Measurements from ENCODE around the gene SP8.
A peak's percentile ranks its signal among the peaks of the same experiment; 100 is the strongest.

Gene SP8

DNA sequence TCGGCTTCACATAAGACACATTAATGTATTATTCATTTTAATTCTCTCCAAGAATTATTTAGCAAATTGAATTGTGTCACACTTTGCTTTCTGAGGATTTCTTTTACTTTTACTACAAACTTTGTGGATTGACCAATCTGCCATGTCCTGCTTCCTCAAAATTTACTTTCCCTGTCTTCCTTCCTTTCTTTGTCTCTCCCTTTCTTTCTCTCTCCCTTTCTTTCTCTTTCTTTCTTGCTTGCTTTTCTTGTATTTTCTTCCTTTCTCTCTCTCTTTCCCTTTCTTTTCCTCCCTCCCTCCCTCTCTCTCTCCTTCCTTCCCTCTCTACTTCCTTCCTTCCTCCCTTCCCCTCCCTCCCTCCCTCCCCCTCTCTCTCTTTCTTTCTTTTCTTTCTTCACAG, 37.8 kb downstream of the SP8 start:
- no peak for DNase-seq

DNA sequence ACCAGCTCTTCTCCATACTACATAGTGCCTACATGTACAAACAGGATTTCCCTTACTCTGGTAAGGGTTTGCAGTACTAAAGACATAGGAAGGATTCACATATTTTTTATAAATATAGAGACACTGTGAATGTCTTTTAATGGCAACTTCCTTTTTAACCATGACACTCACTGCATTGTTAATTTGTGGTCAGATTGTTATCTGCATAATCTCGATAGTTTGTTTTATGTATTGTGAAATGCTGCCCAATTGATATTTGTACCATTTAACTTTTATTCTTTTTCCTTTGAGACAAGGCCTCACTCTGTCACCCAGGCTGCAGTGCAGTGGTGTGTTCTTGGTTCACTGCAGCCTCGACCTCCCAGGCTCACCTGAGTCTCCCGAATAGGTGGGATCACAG, 39.7 kb downstream of the SP8 start:
- no peak for DNase-seq

GRCh38 chr7:20745702-20746101, 41.0 kb downstream of the SP8 start:
- DNase-seq, result no peak

DNA sequence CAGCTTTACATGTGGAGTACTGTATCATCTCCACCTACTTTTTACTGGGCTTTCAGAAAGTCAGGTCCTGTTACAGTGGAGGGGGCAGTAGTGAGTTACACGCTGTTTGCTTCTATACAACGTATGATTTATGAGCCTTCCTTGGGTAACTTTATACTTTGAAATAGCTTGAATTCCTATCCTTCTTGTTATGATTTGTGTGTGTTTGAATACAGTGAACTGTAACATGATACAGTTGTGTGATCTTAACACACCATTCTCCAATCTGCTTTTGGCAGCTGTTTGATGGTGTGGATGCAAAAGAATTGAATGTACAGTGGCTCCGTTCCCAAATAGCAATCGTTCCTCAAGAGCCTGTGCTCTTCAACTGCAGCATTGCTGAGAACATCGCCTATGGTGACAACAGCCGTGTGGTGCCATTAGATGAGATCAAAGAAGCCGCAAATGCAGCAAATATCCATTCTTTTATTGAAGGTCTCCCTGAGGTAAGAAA, 41.7 kb downstream of the SP8 start:
- no peak for DNase-seq

DNA sequence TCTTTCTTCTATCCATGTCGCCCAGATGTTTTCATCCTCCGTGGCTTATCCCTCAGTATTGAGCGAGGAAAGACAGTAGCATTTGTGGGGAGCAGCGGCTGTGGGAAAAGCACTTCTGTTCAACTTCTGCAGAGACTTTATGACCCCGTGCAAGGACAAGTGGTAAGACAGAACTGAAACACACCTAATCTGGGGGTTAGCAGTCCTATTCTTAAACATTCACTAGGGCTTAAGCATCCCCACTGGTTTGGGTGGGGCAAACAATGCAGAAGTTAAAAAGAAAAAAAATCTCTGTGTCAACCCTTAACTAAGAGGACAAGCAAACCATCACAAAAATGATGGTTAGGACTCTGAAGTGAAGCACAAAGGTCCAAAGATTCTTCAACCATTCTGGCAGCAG, 43.8 kb downstream of the SP8 start:
- DNase-seq, result peak; percentile 23

DNA sequence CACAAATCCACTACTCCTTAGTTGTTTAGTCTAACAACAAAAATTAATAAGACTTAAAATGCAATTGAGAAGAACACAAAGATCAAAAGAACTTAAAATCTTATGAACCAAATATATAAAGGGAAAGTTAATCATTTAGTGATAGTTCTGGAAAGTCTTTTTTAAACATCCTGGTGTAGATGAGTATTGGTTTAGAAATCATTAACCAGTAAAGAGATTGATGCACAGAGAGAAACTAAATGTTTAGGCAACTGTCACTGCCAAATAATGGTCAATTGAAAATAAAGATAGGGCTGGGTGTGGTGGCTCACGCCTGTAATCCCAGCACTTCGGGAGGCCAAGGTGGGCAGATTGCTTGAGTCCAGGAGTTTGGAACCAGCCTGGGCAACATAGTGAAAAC, 44.9 kb downstream of the SP8 start:
- DNase-seq, result no peak

- no peak for DNase-seq
Observed at GRCh38 chr7:20738518-20739481, 47.9 kb downstream of the SP8 start.

GRCh38 chr7:20737840-20738448, 48.7 kb downstream of the SP8 start:
- DNase-seq, result no peak

DNA sequence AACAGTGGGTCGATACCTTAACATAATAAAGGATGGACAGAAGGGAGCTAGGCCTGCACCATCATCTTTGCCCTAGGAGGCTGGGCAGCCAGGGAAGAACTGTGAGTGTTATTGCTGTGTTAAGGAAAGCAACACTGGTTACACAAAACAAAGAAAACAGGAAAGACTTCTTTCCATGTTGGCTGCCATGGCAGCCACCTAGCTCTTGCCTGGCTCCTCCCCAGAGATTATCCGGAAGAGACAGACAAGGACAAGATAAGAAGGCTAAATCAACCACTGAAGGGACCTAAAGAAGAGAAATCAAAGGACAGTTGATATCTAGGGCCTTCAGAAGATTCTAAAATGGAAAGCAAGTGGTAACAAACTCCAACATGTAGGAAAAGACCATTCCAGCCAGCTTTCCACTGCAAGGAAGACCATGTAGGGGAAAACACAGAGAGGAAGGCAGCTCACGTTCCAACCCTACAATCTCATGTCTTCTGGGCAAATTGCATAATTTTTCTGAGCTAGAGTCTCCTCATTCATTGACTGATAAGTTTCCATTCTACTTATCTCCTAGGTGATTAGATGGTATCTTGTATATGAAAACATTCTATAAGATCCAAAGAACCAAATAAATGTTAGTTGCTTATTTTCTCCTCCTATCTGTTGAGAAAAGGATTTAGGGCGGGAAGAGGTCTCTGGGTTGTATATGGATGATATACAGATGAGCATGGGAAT, 51.2 kb downstream of the SP8 start:
- DNase-seq, result no peak
